ENCODE measurements around the gene WSCD1. TPM values are rescaled to one million over a fixed set of nuclear protein-coding genes. Genes with fewer than 3 reads are reported as not detected.

Gene WSCD1
- total RNA-seq, 2 experiments from 2014 or later, result 0.05 TPM; not detected in 1

DNA sequence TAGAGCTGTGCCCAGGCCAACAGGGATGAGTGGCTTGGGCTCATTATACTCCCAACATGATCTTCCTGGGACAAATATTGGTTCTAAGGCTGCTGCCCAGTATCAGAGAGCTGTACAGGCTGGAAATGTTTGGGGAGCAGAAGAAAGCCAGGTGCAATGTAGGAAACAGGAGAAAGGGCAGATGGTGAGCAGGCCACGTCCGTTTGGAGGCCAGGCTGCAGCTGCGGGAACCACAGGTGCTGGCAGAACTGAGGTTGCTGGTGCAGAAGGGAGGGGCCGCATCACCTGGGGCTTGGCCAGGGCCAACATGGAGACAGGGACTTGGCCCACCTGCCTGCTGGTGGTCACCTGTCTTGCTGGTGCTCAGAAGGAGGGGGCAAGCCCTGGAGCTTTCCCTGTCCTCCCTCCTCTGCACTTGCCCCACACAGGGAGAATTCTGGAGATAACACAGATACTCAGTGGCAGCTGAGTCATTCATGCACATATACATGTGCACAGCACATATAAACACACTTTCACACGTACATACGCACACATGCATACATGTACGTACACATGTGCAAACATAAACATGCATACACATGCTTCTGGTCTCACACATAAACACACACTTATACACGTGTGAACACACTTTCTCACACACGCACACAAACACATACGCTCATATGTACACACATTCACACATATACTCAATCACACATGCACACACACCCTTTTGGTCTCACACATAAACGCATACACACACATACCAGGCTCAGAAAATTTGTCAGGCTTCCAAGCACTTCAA, 67.7 kb downstream of the WSCD1 start:
- Mint-ChIP-seq H3K4me1 (ENCODE audit: low read depth) (no peaks in the 10 kb centered on the region), H3K4me3 (no peak overlapping the region), H3K36me3 (ENCODE audit: low read depth) (no peaks in the 10 kb centered on the region), H3K27me3 (peaks cover 12% of the 10 kb centered on the region), H3K27ac (no peak overlapping the region), H3K9me3 (no peaks in the 10 kb centered on the region)
- ChIA-PET POLR2A (no interaction called here), CTCF (no interaction called here)
- TF ChIP-seq, protein P1, sequence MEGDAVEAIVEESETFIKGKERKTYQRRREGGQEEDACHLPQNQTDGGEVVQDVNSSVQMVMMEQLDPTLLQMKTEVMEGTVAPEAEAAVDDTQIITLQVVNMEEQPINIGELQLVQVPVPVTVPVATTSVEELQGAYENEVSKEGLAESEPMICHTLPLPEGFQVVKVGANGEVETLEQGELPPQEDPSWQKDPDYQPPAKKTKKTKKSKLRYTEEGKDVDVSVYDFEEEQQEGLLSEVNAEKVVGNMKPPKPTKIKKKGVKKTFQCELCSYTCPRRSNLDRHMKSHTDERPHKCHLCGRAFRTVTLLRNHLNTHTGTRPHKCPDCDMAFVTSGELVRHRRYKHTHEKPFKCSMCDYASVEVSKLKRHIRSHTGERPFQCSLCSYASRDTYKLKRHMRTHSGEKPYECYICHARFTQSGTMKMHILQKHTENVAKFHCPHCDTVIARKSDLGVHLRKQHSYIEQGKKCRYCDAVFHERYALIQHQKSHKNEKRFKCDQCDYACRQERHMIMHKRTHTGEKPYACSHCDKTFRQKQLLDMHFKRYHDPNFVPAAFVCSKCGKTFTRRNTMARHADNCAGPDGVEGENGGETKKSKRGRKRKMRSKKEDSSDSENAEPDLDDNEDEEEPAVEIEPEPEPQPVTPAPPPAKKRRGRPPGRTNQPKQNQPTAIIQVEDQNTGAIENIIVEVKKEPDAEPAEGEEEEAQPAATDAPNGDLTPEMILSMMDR (IDR thresholded peaks at IDR 0.05), result no peak
- DNase-seq (no peak), ATAC-seq (no peak)
- intact Hi-C loops (cut with micrococcal nuclease), result no loop called here

DNA sequence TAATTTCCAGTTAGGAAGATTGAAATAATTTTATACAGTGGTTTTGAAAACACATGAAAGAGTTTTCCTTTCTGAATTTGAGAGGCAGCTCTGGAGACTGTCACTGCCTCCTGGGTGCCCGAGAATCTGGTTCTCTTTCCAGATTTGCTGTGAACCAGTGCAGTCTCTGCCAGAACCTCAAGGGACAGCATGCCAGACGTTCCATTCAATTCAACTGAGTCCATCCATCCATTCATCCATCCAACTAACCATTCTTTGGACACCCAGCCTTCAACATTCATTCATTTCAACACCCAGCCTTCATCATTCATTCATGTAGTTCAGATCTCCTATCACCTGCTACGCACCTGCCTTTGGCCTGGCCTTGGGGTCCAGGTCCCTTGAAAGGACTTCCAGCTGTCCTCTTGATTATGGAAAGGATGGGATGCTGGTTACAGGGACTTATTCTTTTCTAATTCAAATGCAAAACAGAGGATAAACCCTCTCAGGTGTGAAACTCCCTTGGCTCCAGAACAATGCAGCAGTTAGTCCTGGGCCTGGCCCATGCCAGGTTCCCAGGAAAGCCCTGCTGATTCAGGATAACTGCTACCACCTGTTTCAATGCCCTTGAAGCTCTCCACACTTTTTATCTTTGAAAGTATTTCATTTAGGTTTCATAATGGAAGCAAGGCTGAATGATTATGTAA, 68.7 kb downstream of the WSCD1 start:
- ATAC-seq (no peak), DNase-seq (no peak)
- no peaks in the 10 kb centered on the region for H3K36me3 Mint-ChIP-seq (ENCODE audit: low read depth)
- ChIA-PET POLR2A (no interaction called here), CTCF (no interaction called here)
- no peak overlapping the region for H3K27ac Mint-ChIP-seq
- H3K27me3 Mint-ChIP-seq, result peaks cover 9% of the 10 kb centered on the region
- TF ChIP-seq, protein P1 (IDR thresholded peaks at IDR 0.05), result no peak
- no peaks in the 10 kb centered on the region for H3K9me3 Mint-ChIP-seq
- no peaks in the 10 kb centered on the region for H3K4me1 Mint-ChIP-seq (ENCODE audit: low read depth)
- intact Hi-C loops (cut with micrococcal nuclease), result no loop called here
- no peak overlapping the region for H3K4me3 Mint-ChIP-seq

DNA sequence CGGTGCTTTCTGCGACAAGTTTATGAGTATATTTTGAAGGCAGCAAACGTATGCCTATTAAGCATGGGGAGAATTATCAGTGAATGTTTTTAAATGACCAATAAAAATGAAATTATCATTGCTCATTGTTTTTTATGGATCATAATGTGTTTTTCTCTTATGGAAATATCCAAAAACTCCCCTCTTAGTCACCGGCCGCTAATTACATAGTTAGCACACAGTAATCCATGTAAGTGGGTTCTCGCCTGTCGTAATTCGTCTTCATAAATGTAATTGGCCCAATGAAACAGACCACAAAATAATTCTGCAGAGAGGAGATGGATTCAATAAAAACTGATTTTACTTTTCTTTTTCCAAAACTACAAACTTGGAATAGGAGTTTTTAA, 69.3 kb downstream of the WSCD1 start:
- no peaks in the 10 kb centered on the region for H3K4me1 Mint-ChIP-seq (ENCODE audit: low read depth)
- ChIA-PET POLR2A (no interaction called here), CTCF (no interaction called here)
- DNase-seq (no peak), ATAC-seq (no peak)
- intact Hi-C loops (cut with micrococcal nuclease), result no loop called here
- no peak overlapping the region for H3K27ac Mint-ChIP-seq
- peaks cover 9% of the 10 kb centered on the region for H3K27me3 Mint-ChIP-seq
- no peaks in the 10 kb centered on the region for H3K36me3 Mint-ChIP-seq (ENCODE audit: low read depth)
- H3K9me3 Mint-ChIP-seq, result no peaks in the 10 kb centered on the region
- H3K4me3 Mint-ChIP-seq, result no peak overlapping the region
- TF ChIP-seq, protein P1 (IDR thresholded peaks at IDR 0.05), result no peak

DNA sequence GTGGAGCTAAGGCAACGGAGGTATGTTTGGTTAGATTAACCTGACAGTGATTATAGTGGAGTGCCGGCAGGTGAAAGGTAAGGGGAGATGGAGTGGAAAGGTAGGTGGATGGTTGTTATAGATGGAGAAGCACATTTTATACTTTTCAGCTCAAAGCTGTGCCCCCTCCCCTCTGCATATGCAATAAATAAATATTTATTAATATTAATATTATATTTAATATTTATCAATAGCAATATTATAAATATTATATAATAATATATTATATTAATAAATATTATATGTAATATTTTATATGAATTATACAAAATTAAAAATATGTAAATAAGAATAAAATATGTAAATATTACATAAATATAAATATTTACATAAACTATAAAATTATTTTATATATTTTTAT, 70.0 kb downstream of the WSCD1 start:
- CTCF ChIA-PET, result no interaction called here
- Mint-ChIP-seq H3K9me3 (no peaks in the 10 kb centered on the region), H3K36me3 (ENCODE audit: low read depth) (no peaks in the 10 kb centered on the region), H3K27me3 (peaks cover 9% of the 10 kb centered on the region), H3K4me1 (ENCODE audit: low read depth) (no peaks in the 10 kb centered on the region), H3K27ac (no peak overlapping the region), H3K4me3 (no peak overlapping the region)
- ATAC-seq (no peak), DNase-seq (no peak)
- TF ChIP-seq, protein P1 (IDR thresholded peaks at IDR 0.05), result no peak
- intact Hi-C loops (cut with micrococcal nuclease), result no loop called here
- POLR2A ChIA-PET, result no interaction called here

DNA sequence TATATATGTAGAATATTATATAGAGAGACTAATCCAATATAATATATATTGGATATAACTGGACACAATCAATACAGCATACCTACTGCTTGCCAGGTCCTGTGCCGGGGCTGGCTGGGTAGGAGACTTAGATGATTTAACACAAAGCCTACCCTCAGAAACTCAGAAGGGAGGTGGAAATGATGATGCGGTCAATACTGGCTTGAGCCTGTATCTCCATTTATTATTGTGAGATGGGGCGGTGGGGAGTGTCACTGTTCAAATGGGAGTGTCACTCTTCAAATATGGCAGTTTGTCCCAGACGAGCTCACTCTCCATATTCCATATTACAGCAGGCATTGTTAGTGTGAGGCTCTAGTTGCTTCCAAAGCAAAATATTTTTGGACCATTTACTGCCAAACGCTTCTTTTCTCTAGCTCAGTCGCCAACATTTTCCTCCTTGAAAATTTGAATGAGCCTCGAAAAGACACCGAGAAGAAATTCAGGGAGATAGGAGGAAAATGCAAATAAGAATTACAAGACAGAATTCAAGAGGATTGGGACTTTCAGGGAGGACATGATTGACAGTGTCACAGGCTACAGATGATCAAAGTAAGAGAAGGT, 70.7 kb downstream of the WSCD1 start:
- Mint-ChIP-seq H3K27ac (no peak overlapping the region), H3K4me3 (no peak overlapping the region), H3K9me3 (no peaks in the 10 kb centered on the region), H3K4me1 (ENCODE audit: low read depth) (no peaks in the 10 kb centered on the region), H3K36me3 (ENCODE audit: low read depth) (no peaks in the 10 kb centered on the region), H3K27me3 (peaks cover 9% of the 10 kb centered on the region)
- ATAC-seq (no peak), DNase-seq (peak; percentile 6)
- TF ChIP-seq, protein P1 (IDR thresholded peaks at IDR 0.05), result no peak
- ChIA-PET CTCF (no interaction called here), POLR2A (no interaction called here)
- intact Hi-C loops (cut with micrococcal nuclease), result no loop called here
